GM12875 (cell line): ENCODE results near the gene TSHZ3.

Source experiments
- H3K4me3 ChIP-seq: one replicate; pipeline ENCODE4 v1.5.1; 2011; ENCODE audit warnings: low read depth, low read length, control low read depth
- TF ChIP-seq, protein P1 (sequence below): IDR thresholded peaks from 2 replicates; pipeline ENCODE4 v1.5.1; 2011; ENCODE audit warnings: low read depth, mild to moderate bottlenecking, control low read depth, inconsistent platforms, low read length, moderate library complexity, borderline replicate concordance; ENCODE audit not compliant: insufficient read depth

Gene TSHZ3

DNA sequence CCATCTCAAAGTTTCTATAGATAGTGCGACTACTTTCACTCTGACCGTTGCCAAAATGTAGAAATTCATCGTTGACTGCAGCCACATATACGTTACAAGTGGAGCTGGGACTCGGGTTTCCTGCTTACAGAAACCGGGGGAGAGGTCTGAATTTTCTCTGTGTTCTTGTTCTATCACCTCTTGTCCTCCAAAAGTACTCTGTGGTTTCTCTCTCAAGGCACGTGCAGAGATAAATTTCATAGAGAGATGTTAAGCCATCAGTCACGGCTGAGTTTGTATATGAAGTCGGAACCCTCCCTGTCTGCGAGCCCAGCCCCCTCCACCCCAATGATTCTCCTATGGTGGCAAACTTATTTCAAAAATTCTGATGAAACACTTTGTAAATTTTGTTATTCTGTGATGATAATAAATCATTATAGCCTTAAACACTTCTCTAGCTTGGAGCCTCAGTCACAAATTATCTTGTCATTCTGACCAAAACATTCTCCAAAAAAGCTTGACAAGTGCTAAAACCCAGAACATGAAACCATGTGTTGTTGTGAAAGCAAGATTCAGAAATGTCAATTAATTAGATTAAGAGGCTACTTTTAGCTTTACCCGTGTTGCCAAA lies 87.5 kb downstream of the TSHZ3 start:
- TF ChIP-seq, protein P1, sequence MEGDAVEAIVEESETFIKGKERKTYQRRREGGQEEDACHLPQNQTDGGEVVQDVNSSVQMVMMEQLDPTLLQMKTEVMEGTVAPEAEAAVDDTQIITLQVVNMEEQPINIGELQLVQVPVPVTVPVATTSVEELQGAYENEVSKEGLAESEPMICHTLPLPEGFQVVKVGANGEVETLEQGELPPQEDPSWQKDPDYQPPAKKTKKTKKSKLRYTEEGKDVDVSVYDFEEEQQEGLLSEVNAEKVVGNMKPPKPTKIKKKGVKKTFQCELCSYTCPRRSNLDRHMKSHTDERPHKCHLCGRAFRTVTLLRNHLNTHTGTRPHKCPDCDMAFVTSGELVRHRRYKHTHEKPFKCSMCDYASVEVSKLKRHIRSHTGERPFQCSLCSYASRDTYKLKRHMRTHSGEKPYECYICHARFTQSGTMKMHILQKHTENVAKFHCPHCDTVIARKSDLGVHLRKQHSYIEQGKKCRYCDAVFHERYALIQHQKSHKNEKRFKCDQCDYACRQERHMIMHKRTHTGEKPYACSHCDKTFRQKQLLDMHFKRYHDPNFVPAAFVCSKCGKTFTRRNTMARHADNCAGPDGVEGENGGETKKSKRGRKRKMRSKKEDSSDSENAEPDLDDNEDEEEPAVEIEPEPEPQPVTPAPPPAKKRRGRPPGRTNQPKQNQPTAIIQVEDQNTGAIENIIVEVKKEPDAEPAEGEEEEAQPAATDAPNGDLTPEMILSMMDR, result no peak
- no peak overlapping the region for H3K4me3 ChIP-seq

DNA sequence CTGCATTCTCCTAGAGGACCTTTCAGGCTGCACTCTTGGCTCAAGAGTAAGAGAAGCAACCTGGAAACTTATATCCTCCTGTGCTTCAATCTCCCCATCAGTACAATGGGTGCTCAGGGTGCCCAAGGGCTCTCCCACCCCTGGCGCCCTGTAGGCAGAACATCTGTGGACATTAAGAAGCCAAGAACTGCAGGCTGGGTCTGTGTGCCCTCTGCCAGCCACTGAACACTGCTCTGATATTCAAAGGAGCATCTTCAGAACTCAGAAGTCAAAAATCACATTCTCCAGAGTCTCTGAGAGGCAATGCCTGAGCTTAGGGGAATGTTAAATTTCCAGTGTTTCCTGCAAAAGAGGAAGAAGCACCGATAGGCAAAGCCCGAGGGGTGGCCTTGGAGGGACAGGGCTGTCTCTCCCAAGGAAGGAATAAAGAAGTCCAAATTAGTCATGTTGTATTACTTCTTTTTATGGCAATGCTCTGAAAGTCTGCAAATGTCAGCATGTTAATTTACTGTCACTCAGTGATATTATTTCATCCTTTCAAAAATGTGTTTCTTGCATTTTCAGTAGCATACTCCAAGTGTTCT lies 88.1 kb downstream of the TSHZ3 start:
- TF ChIP-seq, protein P1, result no peak
- no peak overlapping the region for H3K4me3 ChIP-seq

DNA sequence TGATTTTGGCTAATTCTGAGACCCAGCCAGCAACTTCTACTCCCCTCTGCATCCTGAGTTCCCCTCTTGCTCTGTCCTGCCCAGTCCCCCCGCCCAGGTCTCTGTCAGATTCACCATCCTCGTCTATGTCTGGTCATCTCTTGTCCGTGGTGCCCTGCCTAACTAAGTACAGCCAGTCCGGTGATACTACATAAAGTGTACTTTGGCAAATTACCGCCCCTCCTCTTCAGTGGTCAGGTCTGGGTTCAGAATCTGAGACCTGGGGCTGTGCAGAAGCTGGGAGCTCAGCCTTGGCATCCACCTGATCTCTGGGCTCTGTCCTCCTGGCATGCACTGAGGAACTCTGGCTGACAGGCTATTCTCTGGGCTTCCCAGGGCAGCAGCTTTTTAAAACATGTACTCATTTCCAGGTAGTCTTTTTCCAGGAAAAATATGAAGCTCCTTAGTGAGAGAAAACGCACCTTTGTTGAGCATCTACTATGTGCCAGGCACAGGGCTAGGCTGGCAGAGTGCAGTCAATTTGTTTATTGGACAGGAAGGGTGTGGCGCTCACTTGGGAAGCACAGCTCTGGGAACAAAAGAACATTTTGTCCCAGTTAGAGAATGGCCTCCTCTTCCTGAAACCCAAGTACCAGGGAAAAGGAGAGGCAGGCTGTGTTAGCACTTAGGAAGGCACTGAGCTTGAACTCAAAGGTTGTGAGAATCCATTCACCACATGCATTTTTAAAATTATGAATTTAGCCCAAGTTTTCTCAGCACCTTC lies 88.9 kb downstream of the TSHZ3 start:
- H3K4me3 ChIP-seq, result no peak overlapping the region
- TF ChIP-seq, protein P1, result no peak

DNA sequence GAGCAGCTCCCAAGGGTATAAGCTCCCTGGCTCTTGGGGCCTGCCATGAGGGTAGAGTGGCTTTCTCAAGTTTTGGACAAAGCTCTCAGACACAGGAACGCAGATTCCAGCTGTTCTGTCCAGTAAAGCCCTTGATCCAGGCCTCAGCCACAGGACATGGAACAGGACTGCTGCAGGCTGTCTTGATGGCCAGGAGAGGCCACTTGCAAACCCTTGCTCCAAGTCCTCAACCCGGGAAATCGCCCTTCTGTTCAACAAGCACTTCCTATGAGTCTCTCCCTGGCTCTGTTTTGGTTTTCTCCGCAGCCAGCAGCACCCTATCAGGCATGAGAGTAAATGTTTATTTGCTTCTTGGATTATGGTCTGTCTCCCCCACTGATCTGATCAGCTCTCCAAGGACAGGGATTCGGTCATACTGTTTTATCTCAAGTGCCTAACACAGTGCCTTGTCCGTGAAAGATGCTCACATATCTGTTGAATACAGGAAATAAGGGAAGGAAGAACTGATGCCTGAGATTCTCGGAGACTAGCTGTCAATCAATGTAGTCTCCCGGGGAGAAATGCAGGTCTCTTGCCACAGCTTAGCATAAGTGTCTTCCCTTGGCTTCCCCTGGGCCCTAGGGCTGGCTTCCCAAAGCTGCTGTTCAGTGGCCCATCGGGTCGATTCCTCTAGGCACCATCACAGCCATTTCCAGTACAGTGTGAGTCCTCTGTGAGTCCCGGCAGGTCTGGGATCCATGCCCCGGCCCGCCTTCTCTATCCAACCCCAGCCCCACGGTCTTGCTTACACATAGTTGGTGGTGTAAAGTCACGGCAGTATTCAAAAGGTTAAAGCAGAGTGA lies 90.8 kb downstream of the TSHZ3 start:
- TF ChIP-seq, protein P1, result no peak
- no peak overlapping the region for H3K4me3 ChIP-seq

DNA sequence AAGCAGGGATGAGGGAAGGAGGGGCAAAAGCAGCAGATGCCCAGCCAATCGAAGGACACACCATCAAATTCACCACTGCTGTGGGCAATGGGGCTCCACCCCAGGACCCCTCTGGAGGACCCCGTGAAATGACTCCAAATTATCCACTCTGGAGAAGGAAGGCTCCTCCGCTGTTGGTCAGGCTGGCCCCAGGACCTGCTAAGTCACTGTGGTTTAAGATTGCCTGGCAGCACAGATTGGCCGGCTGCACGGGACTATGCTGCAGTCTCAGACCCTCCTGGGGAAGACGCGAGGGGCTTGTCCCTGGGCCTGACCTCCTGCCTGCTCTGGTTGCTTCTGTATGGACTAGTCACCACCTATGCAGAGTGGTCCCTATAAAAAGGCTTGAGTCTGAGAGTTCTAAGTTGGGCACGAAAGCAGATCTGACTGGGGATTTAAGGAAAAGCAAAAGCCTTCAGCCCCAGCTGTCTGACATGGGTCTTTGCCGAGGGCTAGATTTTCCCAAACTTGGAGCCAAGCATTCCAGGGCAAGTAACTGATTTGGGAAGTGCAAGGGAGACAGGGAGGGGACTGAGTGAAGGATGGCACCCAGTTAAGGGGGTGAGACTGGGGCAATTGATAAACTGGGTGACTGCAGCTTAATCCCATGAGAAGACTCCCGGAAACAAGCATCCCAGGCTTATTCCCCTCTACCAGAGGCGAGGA lies 91.7 kb downstream of the TSHZ3 start:
- TF ChIP-seq, protein P1, result no peak
- H3K4me3 ChIP-seq, result no peak overlapping the region

DNA sequence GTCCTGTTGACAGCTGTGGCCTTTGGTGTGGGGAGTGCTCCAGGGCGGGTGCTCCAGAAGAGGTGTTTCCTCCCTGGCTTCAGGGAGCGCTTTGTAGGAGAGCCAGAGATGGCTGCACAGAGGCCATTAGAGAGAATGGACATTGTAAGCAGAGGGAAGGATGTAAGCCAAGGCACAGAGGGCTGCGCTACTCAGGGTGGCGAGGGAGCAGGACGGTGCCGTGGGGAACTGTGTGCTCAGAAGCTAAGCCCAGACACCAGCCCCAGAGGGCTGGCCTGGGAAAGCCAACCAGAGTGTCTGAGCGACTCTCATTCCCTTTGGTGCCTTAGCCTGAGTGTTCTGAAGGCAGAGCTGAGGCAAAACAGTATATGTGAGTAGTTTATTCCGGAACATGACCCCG lies 92.2 kb downstream of the TSHZ3 start:
- no peak overlapping the region for H3K4me3 ChIP-seq
- TF ChIP-seq, protein P1, result no peak
